BJ (cell line): ENCODE data around the gene ARHGEF11. TPM values are rescaled to one million over a fixed set of nuclear protein-coding genes. Genes with fewer than 3 reads are reported as not detected.

Experiments used
- CTCF ChIA-PET: fragments of 350-600 bp; formaldehyde crosslinking; extraction: SDS; loops from one replicate; lab custom pipeline; 2021; ENCODE audit warnings: antibody characterized with exemption, inconsistent platforms; lab: Yijun Ruan, JAX
- POLR2A ChIA-PET: fragments of 300-600 bp; sonication (Branson Sonifier 250); formaldehyde crosslinking; extraction: SDS; loops from one replicate; lab custom pipeline; 2021; ENCODE audit warnings: antibody characterized with exemption; lab: Charles Lee
- DNase-seq: peaks from one replicate; pipeline ENCODE4 v3.0.0-alpha.2; 2011; ENCODE audit warnings: low read depth
- H3K27me3 ChIP-seq: 2 replicates; pipeline ENCODE4 v1.6.0; 2011; ENCODE audit warnings: low read length; ENCODE audit not compliant: control insufficient read depth, insufficient read depth
- H3K36me3 ChIP-seq: 2 replicates; pipeline ENCODE4 v1.5.1; 2011; ENCODE audit warnings: low read length; ENCODE audit not compliant: control insufficient read depth, insufficient read depth
- H3K4me3 ChIP-seq: 2 replicates; pipeline ENCODE4 v1.5.1; 2011; ENCODE audit warnings: low read depth, mild to moderate bottlenecking, control low read depth, low read length
- CTCF ChIP-seq: IDR thresholded peaks from 2 replicates; pipeline ENCODE4 v1.5.1; 2011; ENCODE audit warnings: low read depth, mild to moderate bottlenecking, control low read depth, inconsistent platforms, low read length, moderate library complexity; ENCODE audit not compliant: insufficient read depth
- polyA plus RNA-seq: library from polyadenylated mRNA; depleted of rRNA; stranded (reverse); fragments of >200 nt; gene quantifications from 2 replicates; pipeline ENCODE4 v1.2.3, GENCODE V29; 2011

Gene ARHGEF11
- polyA plus RNA-seq, 1 experiment = 19.5 TPM

DNA sequence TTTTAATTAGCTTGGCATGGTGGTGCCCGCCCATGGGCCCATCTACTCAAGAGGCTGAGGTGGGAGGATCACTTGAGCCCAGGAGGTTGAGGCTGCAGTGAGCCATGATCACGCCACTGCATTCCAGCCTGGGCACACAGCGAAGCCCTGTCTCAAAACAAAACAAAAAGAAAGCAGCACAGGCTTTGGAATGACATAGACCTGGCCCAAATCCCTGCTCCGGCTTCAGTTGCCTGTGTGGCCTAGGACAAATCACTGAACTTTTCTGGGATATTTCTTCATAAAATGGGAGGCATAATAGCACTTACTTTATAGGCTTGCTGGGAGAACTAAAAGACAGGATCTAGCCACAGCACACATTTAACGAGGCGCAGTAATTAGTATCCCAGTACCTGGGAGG lies 149.6 kb downstream of the ARHGEF11 start:
- Histone ChIP-seq H3K36me3 (no peaks in the 10 kb centered on the region), H3K27me3 (no peaks in the 10 kb centered on the region), H3K4me3 (no peak overlapping the region)
- ChIA-PET POLR2A (no interaction called here), CTCF (interaction anchor here (1.4 to 9.4 kb wide), 3 partner anchors 27 to 168 kb away, joined by 3 to 298 read pairs (median 4); partner anchors contain the start of gene LRRC71)
- DNase-seq = no peak
- TF ChIP-seq CTCF = no peak

- no peaks in the 10 kb centered on the region for H3K27me3 ChIP-seq
- DNase-seq = no peak
- POLR2A ChIA-PET = no interaction called here
- CTCF ChIA-PET = interaction anchor here (1.1 to 9.4 kb wide), 8 partner anchors 22 to 219 kb away, joined by 3 to 298 read pairs (median 4); partner anchors contain the start of genes LRRC71, NES and NTRK1
- H3K36me3 ChIP-seq = no peaks in the 10 kb centered on the region
- H3K4me3 ChIP-seq = peak overlapping the region; percentile 49; the same call in 1 of the 2 replicates
- no peak for TF ChIP-seq CTCF
Observed at GRCh38 chr1:156895455-156895812, 150.1 kb downstream of the ARHGEF11 start.

DNA sequence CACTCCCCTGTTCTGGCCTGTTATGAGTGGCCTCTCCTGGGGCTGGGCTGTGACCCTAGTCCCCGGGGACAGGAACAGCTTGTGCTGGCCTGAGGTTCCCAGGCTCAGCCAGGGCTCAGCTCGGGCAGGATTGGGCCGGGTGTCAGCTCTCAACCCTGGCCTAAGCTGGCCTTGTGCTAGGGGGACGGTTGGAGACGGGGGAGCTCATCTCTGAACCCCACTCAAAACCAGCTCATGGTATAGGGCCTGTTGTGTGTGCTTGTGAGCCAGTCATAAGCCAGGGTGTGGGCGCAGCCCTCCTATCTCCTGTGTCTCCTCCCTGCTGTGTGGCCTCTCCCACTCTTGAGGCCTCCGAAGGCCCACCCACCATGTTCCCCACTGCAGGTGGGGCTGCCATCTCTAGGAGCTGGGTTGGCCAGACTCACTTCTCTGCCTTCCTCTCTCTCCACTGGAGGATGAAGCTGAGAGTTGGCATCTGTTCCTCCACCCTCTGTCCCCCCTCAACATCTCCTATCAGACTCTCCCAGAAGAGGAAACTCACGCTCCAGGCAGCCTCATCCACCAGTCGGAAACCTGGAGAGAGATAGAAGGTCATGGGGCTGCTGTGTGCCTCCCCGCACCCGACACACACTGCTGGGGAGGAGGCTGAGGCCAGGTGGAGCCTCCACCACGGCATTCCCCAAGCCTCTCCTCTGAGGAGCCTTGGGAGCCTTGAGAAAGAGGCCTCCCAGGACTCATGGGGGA lies 150.7 kb downstream of the ARHGEF11 start:
- POLR2A ChIA-PET = no interaction called here
- TF ChIP-seq CTCF = no peak
- Histone ChIP-seq H3K36me3 (no peaks in the 10 kb centered on the region), H3K27me3 (no peaks in the 10 kb centered on the region), H3K4me3 (peak overlapping the region; percentile 49)
- CTCF ChIA-PET = interaction anchor here (0.6 to 9.4 kb wide), 11 partner anchors 22 to 235 kb away, joined by 3 to 298 read pairs (median 5); partner anchors contain the start of genes LRRC71, NES and NTRK1
- no peak for DNase-seq

- Histone ChIP-seq H3K36me3 (no peaks in the 10 kb centered on the region), H3K4me3 (peak overlapping the region; percentile 49), H3K27me3 (no peaks in the 10 kb centered on the region)
- ChIA-PET CTCF (interaction anchor here (1.3 to 9.4 kb wide), 9 partner anchors 31 to 234 kb away, joined by 3 to 298 read pairs (median 5); partner anchors contain the start of genes LRRC71, NES and NTRK1), POLR2A (no interaction called here)
- no peak for TF ChIP-seq CTCF
- DNase-seq = no peak
Observed at GRCh38 chr1:156894001-156894400, 151.5 kb downstream of the ARHGEF11 start.
